GM12878 (cell line): Measurements from ENCODE around the gene RAE1. TPM values are rescaled to one million over a fixed set of nuclear protein-coding genes. Genes with fewer than 3 reads are reported as not detected.
A peak's percentile ranks its signal among the peaks of the same experiment; 100 is the strongest.

Experiments used
- ATAC-seq: fragments of 200-7000 bp; cut with Tn5 transposase; 3 replicates; pipeline ENCODE4 v1.9.1; 2020; ENCODE audit warnings: mild to moderate bottlenecking, moderate library complexity
- BruUV-seq: library from RNA; stranded (reverse); fragments of 400-500 nt; replicated peaks from 2 replicates; lab custom pipeline; 2021; lab: Mats Ljungman, UMichigan
- CTCF ChIA-PET: fragments of 300-600 bp; sonication (Branson Sonifier 250); formaldehyde crosslinking; extraction: SDS; loops from one replicate; lab custom pipeline; 2021; ENCODE audit warnings: inconsistent platforms; lab: Yijun Ruan, JAX
- POLR2A ChIA-PET: fragments of 350-600 bp; formaldehyde crosslinking; extraction: SDS; loops from one replicate; lab custom pipeline; 2021; ENCODE audit warnings: inconsistent platforms; lab: Charles Lee
- RAD21 ChIA-PET: fragments of 300-600 bp; sonication (Branson Sonifier 250); formaldehyde crosslinking; loops from one replicate; lab custom pipeline; 2023; ENCODE audit warnings: antibody characterized with exemption; ENCODE audit not compliant: unreplicated experiment; lab: Charles Lee
- SMC1A ChIA-PET: fragments of 300-600 bp; sonication (Branson Sonifier 250); formaldehyde crosslinking; loops from one replicate; lab custom pipeline; 2023; ENCODE audit not compliant: unreplicated experiment, uncharacterized antibody; lab: Charles Lee
- DNase-seq: peaks from one replicate; pipeline ENCODE4 v3.0.0-alpha.2; 2011; ENCODE audit warnings: low read depth, low spot score
- FAIRE-seq: peaks from 3 replicates; lab custom pipeline; 2011; peaks lifted over from hg19 to GRCh38; lab: Jason Lieb, UNC
- H2AFZ ChIP-seq: 2 replicates; pipeline ENCODE4 v1.6.0; 2011; ENCODE audit warnings: low read depth, low read length, control low read depth; ENCODE audit not compliant: control insufficient read depth
- H3K27ac ChIP-seq: 2 replicates; pipeline ENCODE4 v1.5.1; 2011; ENCODE audit warnings: control low read depth; ENCODE audit not compliant: control insufficient read depth, insufficient read depth
- H3K27me3 ChIP-seq, 2 experiments: replicated peaks in 1 of 2; 2 replicates each; pipeline versions ENCODE4 v1.6.0 to v1.6.1; 2011; ENCODE audit warnings: low read length in 1 of 2; ENCODE audit not compliant: control insufficient read depth in 2 of 2, insufficient read depth in 2 of 2
- H3K36me3 ChIP-seq, 2 experiments: 2 replicates each; pipeline ENCODE4 v1.5.1; 2011; ENCODE audit warnings: low read length in 1 of 2; ENCODE audit not compliant: control insufficient read depth in 2 of 2, insufficient read depth in 2 of 2
- H3K4me1 ChIP-seq: 2 replicates; pipeline ENCODE4 v1.6.1; 2011; ENCODE audit warnings: mild to moderate bottlenecking, low read length, moderate library complexity, mixed read lengths; ENCODE audit not compliant: control insufficient read depth, insufficient read depth
- H3K4me2 ChIP-seq: 2 replicates; pipeline ENCODE4 v1.6.0; 2011; ENCODE audit warnings: control low read depth; ENCODE audit not compliant: control insufficient read depth, insufficient read depth
- H3K4me3 ChIP-seq: fragments of 200-600 bp; sonication (generic); 2 replicates; pipeline ENCODE4 v1.5.1; 2016
- H3K79me2 ChIP-seq: 2 replicates; pipeline ENCODE4 v1.6.0; 2011; ENCODE audit warnings: low read length; ENCODE audit not compliant: control insufficient read depth, insufficient read depth
- H3K9ac ChIP-seq: 2 replicates; pipeline ENCODE4 v1.8.0; 2011; ENCODE audit warnings: low read length, control low read depth, mixed read lengths; ENCODE audit not compliant: control insufficient read depth, insufficient read depth
- H3K9me3 ChIP-seq: replicated peaks from 3 replicates; pipeline ENCODE4 v1.5.1; 2011; ENCODE audit warnings: mild to moderate bottlenecking, low read length; ENCODE audit not compliant: control insufficient read depth, insufficient read depth
- H4K20me1 ChIP-seq: 2 replicates; pipeline ENCODE4 v1.6.0; 2011; ENCODE audit not compliant: control insufficient read depth, insufficient read depth
- CEBPZ ChIP-seq: fragments of 150-350 bp; IDR thresholded peaks from 2 replicates; pipeline ENCODE4 v1.6.1; 2016; ENCODE audit warnings: low read depth, low read length
- POLR2AphosphoS2 ChIP-seq: IDR thresholded peaks from 2 replicates; pipeline ENCODE4 v1.6.1; 2011; ENCODE audit warnings: low read depth, mild to moderate bottlenecking, low read length, improper control_type of control experiment, moderate library complexity
- POLR2AphosphoS5 ChIP-seq: IDR thresholded peaks from 2 replicates; pipeline ENCODE4 v1.6.1; 2011; ENCODE audit warnings: mild to moderate bottlenecking, low read length, inconsistent platforms
- POU2F2 ChIP-seq: IDR thresholded peaks from 3 replicates; pipeline ENCODE4 v1.6.1; 2011; ENCODE audit warnings: low read depth, mild to moderate bottlenecking, low read length, borderline replicate concordance
- SIN3A ChIP-seq: IDR thresholded peaks from 2 replicates; pipeline ENCODE4 v1.6.1; 2012; ENCODE audit warnings: low read depth, low read length, improper control_type of control experiment
- SMAD5 ChIP-seq: IDR thresholded peaks from 2 replicates; pipeline ENCODE4 v1.6.1; 2016; ENCODE audit warnings: antibody characterized with exemption, low read depth
- WGBS: methylation state at CpG from one replicate; pipeline ENCODE4 v1.1.6; 2016; ENCODE audit warnings: low lambda C conversion rate; ENCODE audit not compliant: insufficient replicate concordance, insufficient coverage; ENCODE audit errors: missing lambda C conversion rate; 5-methylcytosine and 5-hydroxymethylcytosine counted together
- in situ Hi-C: fragments of 300-500 bp; cut with MboI; formaldehyde crosslinking; loops from 9 replicates; pipeline ENCODE4 v1.14.3; 2018; ENCODE audit warnings: mixed read lengths
- intact Hi-C: fragments of 100-400 bp; cut with micrococcal nuclease; formaldehyde crosslinking; loops from one replicate; pipeline ENCODE4 v1.14.2; 2022; ENCODE audit not compliant: unreplicated experiment
- polyA plus RNA-seq, 11 experiments: library from polyadenylated mRNA; depleted of rRNA in 4 of 11; unstranded in 6 of 11; stranded (reverse) in 5 of 11; fragments of >200 nt; fragmentation: Nextera tagmentation in 4 of 11; fragmentation: Illumina TruSeq in 1 of 11; extraction: Ambion mirVana in 4 of 11; extraction: Trizol in 1 of 11; gene quantifications; 1 replicate in 1 of 11; 2 replicates in 10 of 11; pipeline versions ENCODE4 v1.2.1 to v1.2.3, GENCODE V29; 2011 to 2016; ENCODE audit warnings: inconsistent platforms in 2 of 11, missing spikeins in 2 of 11, low read depth in 1 of 11
- total RNA-seq, 4 experiments: library from RNA; depleted of rRNA in 3 of 4; stranded (reverse); fragments of >200 nt in 3 of 4; fragmentation: Illumina TruSeq in 1 of 4; extraction: Trizol in 1 of 4; gene quantifications; 2 replicates each; pipeline versions ENCODE4 v1.2.1 to v1.2.3, GENCODE V29; 2013 to 2021

Gene RAE1
- total and polyA plus RNA-seq, 10 of the 15 experiments (the other 5 are each of a cell fraction or from before 2014, with no cell fraction given): 28.7 to 107 (median 49.3) TPM

GRCh38 chr20:57393321-57394120, 42.5 kb downstream of the RAE1 start:
- WGBS: 38% methylated on average over 14 of the region's 14 CpGs
- peaks cover 68% of the 10 kb centered on the region for H3K79me2 ChIP-seq
- H3K27ac ChIP-seq: peak overlapping the region; percentile 92
- peaks cover 11% of the 10 kb centered on the region for H4K20me1 ChIP-seq
- TF ChIP-seq SMAD5 (no peak; the same call in 1 of the 2 replicates), CEBPZ (no peak), POLR2AphosphoS2 (0 out of 2 replicates have a peak, but pooled peaks have one; percentile 7), POLR2AphosphoS5 (peak; percentile 7; the same call in 1 of the 2 replicates), POU2F2 (0 out of 3 replicates have a peak, but pooled peaks have one; percentile 0), SIN3A (0 out of 2 replicates have a peak, but pooled peaks have one; percentile 24)
- FAIRE-seq (no peak), DNase-seq (no peak), ATAC-seq (no peak)
- H3K36me3 ChIP-seq: peaks cover 12 to 22% of the 10 kb centered on the region in 2 experiments
- H3K9ac ChIP-seq: peak overlapping the region; percentile 96
- RAD21 ChIA-PET: interaction anchor here (1.7 to 2.5 kb wide), 2 partner anchors 10 to 57 kb away, joined by 8 to 10 read pairs; no protein-coding TSS in a partner anchor
- H3K9me3 ChIP-seq: no peaks in the 10 kb centered on the region
- no peaks in the 10 kb centered on the region for H3K27me3 ChIP-seq
- in situ Hi-C loops: loop anchor here (10.0 to 25.0 kb wide), 4 partner anchors 291 to 1611 kb away; partner anchors contain the start of genes CTSZ and STX16
- H3K4me2 ChIP-seq: peak overlapping the region; percentile 99
- CTCF ChIA-PET: interaction anchor here (1.1 to 1.9 kb wide), 5 partner anchors 20 to 105 kb away, joined by 3 to 8 read pairs (median 4); no protein-coding TSS in a partner anchor
- BruUV-seq: no TSS peak
- H3K4me1 ChIP-seq: peaks cover 58% of the 10 kb centered on the region
- POLR2A ChIA-PET: interaction anchor here (0.9 to 1.7 kb wide), 3 partner anchors 8 to 90 kb away, joined by 3 to 14 read pairs (median 8); no protein-coding TSS in a partner anchor
- SMC1A ChIA-PET: interaction anchor here (1.0 to 2.3 kb wide), 6 partner anchors 19 to 103 kb away, joined by 3 to 16 read pairs (median 4); no protein-coding TSS in a partner anchor
- intact Hi-C loops: loop anchor here (10.0 kb wide), 1 partner anchor 291 kb away; no protein-coding TSS in a partner anchor
- no peak overlapping the region for H2AFZ ChIP-seq
- peak overlapping the region; percentile 94 for H3K4me3 ChIP-seq
